ENCODE results near the gene SLCO4C1.

SLCO4C1 gene

DNA sequence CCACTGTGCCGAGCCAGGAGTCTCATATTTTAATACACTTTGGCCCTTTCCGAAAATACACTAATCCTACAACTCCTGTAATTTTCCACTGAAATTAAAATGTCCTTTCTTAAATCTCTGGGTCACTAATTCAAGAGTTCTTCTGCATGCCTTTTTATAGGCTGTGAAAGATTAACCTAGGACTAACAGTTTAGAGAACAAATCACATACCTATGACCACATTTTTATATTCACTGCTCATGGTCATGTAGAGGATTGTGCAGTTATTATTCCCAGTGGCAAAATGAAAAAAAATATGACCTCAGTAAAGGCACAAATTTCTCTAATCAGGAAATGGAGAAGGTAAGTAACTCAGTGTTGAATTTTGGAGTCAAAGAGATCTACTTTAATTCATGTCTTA lies 33.4 kb downstream of the SLCO4C1 start:
- Histone ChIP-seq H3K4me3 (ENCODE audit: low read length) (no peak overlapping the region), H2AFZ (ENCODE audit: low read length) (no peak overlapping the region), H3K4me2 (ENCODE audit: low read depth, low read length) (no peak overlapping the region), H3K36me3 (replicated peaks; ENCODE audit: insufficient read depth, low read length) (no peaks in the 10 kb centered on the region), H3K4me1 (ENCODE audit: low read length) (no peaks in the 10 kb centered on the region), H3F3A (ENCODE audit: insufficient read depth, low read length) (no peaks in the 10 kb centered on the region), H3K27me3 (replicated peaks; ENCODE audit: insufficient read depth, low read length) (no peaks in the 10 kb centered on the region), H3K79me2 (ENCODE audit: low read length) (no peaks in the 10 kb centered on the region), H4K20me1 (ENCODE audit: insufficient read depth, low read length) (no peaks in the 10 kb centered on the region), H3K27ac (ENCODE audit: low read length) (no peak overlapping the region), H3K9ac (ENCODE audit: low read length) (no peak overlapping the region), H3K9me3 (replicated peaks; ENCODE audit: insufficient read depth, low read length) (no peaks in the 10 kb centered on the region), H3K9me2 (replicated peaks; ENCODE audit: insufficient read depth, low read length) (no peaks in the 10 kb centered on the region)
- DNase-seq = no peak
- TF ChIP-seq EZH2 (optimal IDR thresholded peaks at IDR 0.05; ENCODE audit: low read depth, low read length) (no peak), EZH2phosphoT487 (IDR thresholded peaks at IDR 0.05; ENCODE audit: low read length) (no peak)
- TF ChIP-seq, protein P1, sequence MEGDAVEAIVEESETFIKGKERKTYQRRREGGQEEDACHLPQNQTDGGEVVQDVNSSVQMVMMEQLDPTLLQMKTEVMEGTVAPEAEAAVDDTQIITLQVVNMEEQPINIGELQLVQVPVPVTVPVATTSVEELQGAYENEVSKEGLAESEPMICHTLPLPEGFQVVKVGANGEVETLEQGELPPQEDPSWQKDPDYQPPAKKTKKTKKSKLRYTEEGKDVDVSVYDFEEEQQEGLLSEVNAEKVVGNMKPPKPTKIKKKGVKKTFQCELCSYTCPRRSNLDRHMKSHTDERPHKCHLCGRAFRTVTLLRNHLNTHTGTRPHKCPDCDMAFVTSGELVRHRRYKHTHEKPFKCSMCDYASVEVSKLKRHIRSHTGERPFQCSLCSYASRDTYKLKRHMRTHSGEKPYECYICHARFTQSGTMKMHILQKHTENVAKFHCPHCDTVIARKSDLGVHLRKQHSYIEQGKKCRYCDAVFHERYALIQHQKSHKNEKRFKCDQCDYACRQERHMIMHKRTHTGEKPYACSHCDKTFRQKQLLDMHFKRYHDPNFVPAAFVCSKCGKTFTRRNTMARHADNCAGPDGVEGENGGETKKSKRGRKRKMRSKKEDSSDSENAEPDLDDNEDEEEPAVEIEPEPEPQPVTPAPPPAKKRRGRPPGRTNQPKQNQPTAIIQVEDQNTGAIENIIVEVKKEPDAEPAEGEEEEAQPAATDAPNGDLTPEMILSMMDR (IDR thresholded peaks at IDR 0.05; ENCODE audit: low read length) = no peak

DNA sequence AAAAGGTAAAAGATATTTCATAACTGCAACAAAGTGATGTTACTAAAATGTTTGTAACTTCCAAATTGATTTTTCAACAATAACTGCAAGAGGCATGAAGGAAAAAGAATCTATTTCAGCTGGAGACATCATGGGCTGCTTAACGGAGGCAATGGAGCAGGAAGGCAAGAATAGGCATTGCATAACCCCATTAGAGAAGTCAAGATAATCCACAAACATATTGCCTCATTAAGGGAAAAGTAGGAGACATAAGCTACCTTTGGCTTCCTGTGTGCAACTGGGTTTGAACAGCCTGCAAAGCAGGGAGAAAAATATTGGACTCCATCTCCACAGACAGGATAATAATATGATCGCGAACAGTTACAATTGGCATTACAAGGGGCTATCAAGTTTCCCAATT lies 46.7 kb downstream of the SLCO4C1 start:
- Histone ChIP-seq H3K9me2 (replicated peaks; ENCODE audit: insufficient read depth, low read length) (no peaks in the 10 kb centered on the region), H2AFZ (ENCODE audit: low read length) (no peak overlapping the region), H3K4me2 (ENCODE audit: low read depth, low read length) (no peak overlapping the region), H3K36me3 (replicated peaks; ENCODE audit: insufficient read depth, low read length) (no peaks in the 10 kb centered on the region), H3K79me2 (ENCODE audit: low read length) (no peaks in the 10 kb centered on the region), H4K20me1 (ENCODE audit: insufficient read depth, low read length) (no peaks in the 10 kb centered on the region), H3K27me3 (replicated peaks; ENCODE audit: insufficient read depth, low read length) (no peaks in the 10 kb centered on the region), H3K4me3 (ENCODE audit: low read length) (no peak overlapping the region), H3K27ac (ENCODE audit: low read length) (no peak overlapping the region), H3K4me1 (ENCODE audit: low read length) (no peaks in the 10 kb centered on the region), H3K9me3 (replicated peaks; ENCODE audit: insufficient read depth, low read length) (no peaks in the 10 kb centered on the region), H3K9ac (ENCODE audit: low read length) (no peak overlapping the region), H3F3A (ENCODE audit: insufficient read depth, low read length) (no peaks in the 10 kb centered on the region)
- TF ChIP-seq, protein P1 (IDR thresholded peaks at IDR 0.05; ENCODE audit: low read length) = no peak
- TF ChIP-seq EZH2phosphoT487 (IDR thresholded peaks at IDR 0.05; ENCODE audit: low read length) (no peak), EZH2 (optimal IDR thresholded peaks at IDR 0.05; ENCODE audit: low read depth, low read length) (no peak)
- DNase-seq = no peak

DNA sequence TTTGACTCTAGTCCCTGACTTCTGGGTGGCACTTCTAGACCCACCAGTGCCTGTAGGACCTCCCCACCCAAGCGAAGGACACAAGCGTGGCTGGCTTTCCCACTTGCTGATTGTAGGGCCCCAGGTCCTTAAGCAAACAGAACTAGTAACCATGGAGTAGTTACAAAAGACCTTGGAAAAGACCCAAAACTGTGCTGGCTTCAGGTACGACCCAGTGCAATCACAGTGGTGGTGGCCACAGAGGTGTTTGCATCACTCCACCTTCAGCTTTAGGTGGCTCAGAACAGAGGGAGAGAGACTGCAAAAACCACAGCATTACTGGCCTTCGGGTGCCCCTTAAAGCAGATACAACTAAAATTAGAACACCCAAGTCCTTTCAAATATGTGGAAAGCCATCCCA lies 52.9 kb downstream of the SLCO4C1 start:
- Histone ChIP-seq H3K79me2 (ENCODE audit: low read length) (no peaks in the 10 kb centered on the region), H2AFZ (ENCODE audit: low read length) (no peak overlapping the region), H3K27me3 (replicated peaks; ENCODE audit: insufficient read depth, low read length) (no peaks in the 10 kb centered on the region), H3K36me3 (replicated peaks; ENCODE audit: insufficient read depth, low read length) (no peaks in the 10 kb centered on the region), H3K27ac (ENCODE audit: low read length) (no peak overlapping the region), H3K9ac (ENCODE audit: low read length) (no peak overlapping the region), H3F3A (ENCODE audit: insufficient read depth, low read length) (no peaks in the 10 kb centered on the region), H3K4me2 (ENCODE audit: low read depth, low read length) (no peak overlapping the region), H3K9me2 (replicated peaks; ENCODE audit: insufficient read depth, low read length) (no peaks in the 10 kb centered on the region), H4K20me1 (ENCODE audit: insufficient read depth, low read length) (no peaks in the 10 kb centered on the region), H3K4me1 (ENCODE audit: low read length) (no peaks in the 10 kb centered on the region), H3K4me3 (ENCODE audit: low read length) (no peak overlapping the region), H3K9me3 (replicated peaks; ENCODE audit: insufficient read depth, low read length) (no peaks in the 10 kb centered on the region)
- TF ChIP-seq, protein P1 (IDR thresholded peaks at IDR 0.05; ENCODE audit: low read length) = no peak
- no peak for TF ChIP-seq EZH2 (optimal IDR thresholded peaks at IDR 0.05; ENCODE audit: low read depth, low read length)
- no peak for TF ChIP-seq EZH2phosphoT487 (IDR thresholded peaks at IDR 0.05; ENCODE audit: low read length)
- no peak for DNase-seq
